PC-3 (cell line): ENCODE data around the gene ZNF784.

Experiments used
- EZH2 ChIP-seq: fragments of 300-600 bp; sonication (generic); IDR thresholded peaks from one replicate; pipeline ENCODE4 v1.6.1; 2017; ENCODE audit warnings: antibody characterized with exemption, mild to moderate bottlenecking, low read length; ENCODE audit not compliant: unreplicated experiment
- EZH2phosphoT487 ChIP-seq: fragments of 300-600 bp; sonication (generic); IDR thresholded peaks from 2 replicates; pipeline ENCODE4 v1.6.1; 2018; ENCODE audit warnings: mild to moderate bottlenecking, antibody characterized with exemption, low read length, borderline replicate concordance
- TF ChIP-seq, protein P1 (sequence below): fragments of 300-600 bp; sonication (generic); conservative IDR thresholded peaks from 2 replicates; pipeline ENCODE4 v1.5.1; 2017; ENCODE audit warnings: antibody characterized with exemption, low read depth, mild to moderate bottlenecking, low read length

GRCh38 chr19:55641426-55642152 is 17.2 kb upstream of the ZNF784 start:
- TF ChIP-seq, protein P1, sequence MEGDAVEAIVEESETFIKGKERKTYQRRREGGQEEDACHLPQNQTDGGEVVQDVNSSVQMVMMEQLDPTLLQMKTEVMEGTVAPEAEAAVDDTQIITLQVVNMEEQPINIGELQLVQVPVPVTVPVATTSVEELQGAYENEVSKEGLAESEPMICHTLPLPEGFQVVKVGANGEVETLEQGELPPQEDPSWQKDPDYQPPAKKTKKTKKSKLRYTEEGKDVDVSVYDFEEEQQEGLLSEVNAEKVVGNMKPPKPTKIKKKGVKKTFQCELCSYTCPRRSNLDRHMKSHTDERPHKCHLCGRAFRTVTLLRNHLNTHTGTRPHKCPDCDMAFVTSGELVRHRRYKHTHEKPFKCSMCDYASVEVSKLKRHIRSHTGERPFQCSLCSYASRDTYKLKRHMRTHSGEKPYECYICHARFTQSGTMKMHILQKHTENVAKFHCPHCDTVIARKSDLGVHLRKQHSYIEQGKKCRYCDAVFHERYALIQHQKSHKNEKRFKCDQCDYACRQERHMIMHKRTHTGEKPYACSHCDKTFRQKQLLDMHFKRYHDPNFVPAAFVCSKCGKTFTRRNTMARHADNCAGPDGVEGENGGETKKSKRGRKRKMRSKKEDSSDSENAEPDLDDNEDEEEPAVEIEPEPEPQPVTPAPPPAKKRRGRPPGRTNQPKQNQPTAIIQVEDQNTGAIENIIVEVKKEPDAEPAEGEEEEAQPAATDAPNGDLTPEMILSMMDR: no peak
- TF ChIP-seq EZH2 (no peak), EZH2phosphoT487 (no peak)
